NCI-H2107 treated with DMSO at 0.1 percent for 48 hours (cell line): ENCODE data around the gene SRRM4.
"Not testable (repeated sequence)": the region's sequence is repeated elsewhere in the genome, so short reads cannot be mapped to it uniquely, and the experiment has no call there.

Experiments used
- DNase-seq: peaks from one replicate; lab custom pipeline; 2025; ENCODE audit not compliant: unreplicated experiment; lab: John Stamatoyannopoulos, UW

SRRM4 gene

GRCh38 chr12:118981285-118982211 is at the start of gene SRRM4:
Gene SRRM4 (plus strand): TSS chr12:118981541. CDS start chr12:118981883, 342 bp downstream.
- peak; percentile 92 for DNase-seq

- DNase-seq: no peak
These were observed 35.1 kb upstream of the SRRM4 start for GRCh38 chr12:118946256-118946655.

- peak; percentile 69 for DNase-seq
These were observed 22.8 kb upstream of the SRRM4 start for GRCh38 chr12:118958520-118958919.

GRCh38 chr12:118959348-118959747 is 22.0 kb upstream of the SRRM4 start:
- DNase-seq: no peak

- DNase-seq: no peak
These were observed 21.3 kb upstream of the SRRM4 start for GRCh38 chr12:118959985-118960560.

GRCh38 chr12:118960865-118961264 is 20.5 kb upstream of the SRRM4 start:
- no peak for DNase-seq

GRCh38 chr12:118964988-118965387 is 16.4 kb upstream of the SRRM4 start:
- DNase-seq: peak; percentile 90

GRCh38 chr12:118970856-118971255 is 10.5 kb upstream of the SRRM4 start:
- DNase-seq: no peak

- DNase-seq: no peak
These were observed 8.4 kb upstream of the SRRM4 start for GRCh38 chr12:118972982-118973381.

- DNase-seq: peak; percentile 83
These were observed 1.5 kb upstream of the SRRM4 start for GRCh38 chr12:118979763-118980406.

GRCh38 chr12:118980407-118981014 is 830 bp upstream of the SRRM4 start:
- peak; percentile 39 for DNase-seq

GRCh38 chr12:118982302-118982701 is 961 bp downstream of the SRRM4 start:
- DNase-seq: no peak

- DNase-seq: no peak
These were observed 1.8 kb downstream of the SRRM4 start for GRCh38 chr12:118982984-118983761.

GRCh38 chr12:118984161-118984943 is 3.0 kb downstream of the SRRM4 start:
- DNase-seq: peak; percentile 92

- peak; percentile 30 for DNase-seq
These were observed 4.7 kb downstream of the SRRM4 start for GRCh38 chr12:118986050-118986449.

GRCh38 chr12:118999107-118999506 is 17.8 kb downstream of the SRRM4 start:
- DNase-seq: no peak

GRCh38 chr12:119005085-119005484 is 23.7 kb downstream of the SRRM4 start:
- DNase-seq: no peak

GRCh38 chr12:119005913-119006312 is 24.6 kb downstream of the SRRM4 start:
- no peak for DNase-seq

- DNase-seq: no peak
These were observed 25.4 kb downstream of the SRRM4 start for GRCh38 chr12:119006746-119007145.

- DNase-seq: not testable (repeated sequence)
These were observed 26.9 kb downstream of the SRRM4 start for GRCh38 chr12:119008273-119008672.
